Measurements from ENCODE around the gene GM2A.

DNA sequence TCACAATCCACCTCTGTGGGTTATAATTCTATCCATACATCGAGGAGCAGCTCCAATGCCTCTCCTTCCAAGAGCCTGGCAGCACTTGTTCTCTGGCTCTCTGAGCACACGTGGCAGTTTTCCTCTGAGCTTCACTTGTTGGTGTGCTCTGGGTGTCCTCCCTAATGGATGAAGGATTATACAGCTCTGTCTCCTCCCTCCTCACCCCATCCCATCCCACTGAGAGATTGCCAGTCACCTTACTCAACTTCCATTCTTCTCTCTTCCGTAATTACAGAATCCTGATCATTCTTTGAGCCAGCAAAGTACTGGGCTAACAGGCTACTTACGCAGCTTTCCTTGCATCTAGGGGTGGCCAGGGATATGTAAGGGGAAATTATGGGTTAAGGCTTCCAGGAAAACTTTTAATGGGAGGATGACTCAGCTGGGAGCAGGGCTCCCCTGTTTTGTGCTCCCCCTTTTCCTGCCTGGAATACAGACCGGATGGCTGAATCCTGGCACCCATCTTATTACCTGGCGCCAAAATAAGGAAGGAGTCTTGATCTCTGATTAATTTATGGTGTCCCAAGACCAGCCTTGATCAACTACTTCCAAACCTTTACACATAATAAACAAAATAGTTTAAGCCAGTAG, 22.8 kb upstream of the GM2A start:
- TF ChIP-seq, protein P1, sequence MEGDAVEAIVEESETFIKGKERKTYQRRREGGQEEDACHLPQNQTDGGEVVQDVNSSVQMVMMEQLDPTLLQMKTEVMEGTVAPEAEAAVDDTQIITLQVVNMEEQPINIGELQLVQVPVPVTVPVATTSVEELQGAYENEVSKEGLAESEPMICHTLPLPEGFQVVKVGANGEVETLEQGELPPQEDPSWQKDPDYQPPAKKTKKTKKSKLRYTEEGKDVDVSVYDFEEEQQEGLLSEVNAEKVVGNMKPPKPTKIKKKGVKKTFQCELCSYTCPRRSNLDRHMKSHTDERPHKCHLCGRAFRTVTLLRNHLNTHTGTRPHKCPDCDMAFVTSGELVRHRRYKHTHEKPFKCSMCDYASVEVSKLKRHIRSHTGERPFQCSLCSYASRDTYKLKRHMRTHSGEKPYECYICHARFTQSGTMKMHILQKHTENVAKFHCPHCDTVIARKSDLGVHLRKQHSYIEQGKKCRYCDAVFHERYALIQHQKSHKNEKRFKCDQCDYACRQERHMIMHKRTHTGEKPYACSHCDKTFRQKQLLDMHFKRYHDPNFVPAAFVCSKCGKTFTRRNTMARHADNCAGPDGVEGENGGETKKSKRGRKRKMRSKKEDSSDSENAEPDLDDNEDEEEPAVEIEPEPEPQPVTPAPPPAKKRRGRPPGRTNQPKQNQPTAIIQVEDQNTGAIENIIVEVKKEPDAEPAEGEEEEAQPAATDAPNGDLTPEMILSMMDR (IDR thresholded peaks at IDR 0.05; ENCODE audit: poor library complexity, severe bottlenecking), result no peak
- TF ChIP-seq POLR2AphosphoS5 (IDR thresholded peaks at IDR 0.05), result no peak
